HG03135 (cell line): ENCODE data around the gene SLC29A4.
"Not testable (repeated sequence)": the region's sequence is repeated elsewhere in the genome, so short reads cannot be mapped to it uniquely, and the experiment has no call there.

Experiments
- ATAC-seq: cut with Tn5 transposase; IDR thresholded peaks from one replicate; pipeline ENCODE4 v1.9.1; 2021; ENCODE audit warnings: mild to moderate bottlenecking, moderate library complexity; ENCODE audit not compliant: unreplicated experiment

Gene SLC29A4

GRCh38 chr7:5282543-5283316 lies at the start of gene SLC29A4:
Gene SLC29A4 (plus strand): TSS chr7:5282943. CDS start chr7:5287817, 4,874 bp downstream.
- no peak for ATAC-seq

- no peak for ATAC-seq
These were observed 47.6 kb upstream of the SLC29A4 start for GRCh38 chr7:5234852-5235831.

GRCh38 chr7:5237286-5237685 lies 45.5 kb upstream of the SLC29A4 start:
- no peak for ATAC-seq

GRCh38 chr7:5238500-5238899 lies 44.2 kb upstream of the SLC29A4 start:
- no peak for ATAC-seq

- ATAC-seq, result no peak
These were observed 39.5 kb upstream of the SLC29A4 start for GRCh38 chr7:5243261-5243660.

- no peak for ATAC-seq
These were observed 34.4 kb upstream of the SLC29A4 start for GRCh38 chr7:5248201-5248885.

GRCh38 chr7:5250787-5251186 lies 32.0 kb upstream of the SLC29A4 start:
- not testable (repeated sequence) for ATAC-seq

- not testable (repeated sequence) for ATAC-seq
These were observed 29.2 kb upstream of the SLC29A4 start for GRCh38 chr7:5253529-5253928.

GRCh38 chr7:5254371-5254770 lies 28.4 kb upstream of the SLC29A4 start:
- ATAC-seq, result not testable (repeated sequence)

- no peak for ATAC-seq
These were observed 26.9 kb upstream of the SLC29A4 start for GRCh38 chr7:5255832-5256231.

GRCh38 chr7:5260530-5261068 lies 22.1 kb upstream of the SLC29A4 start:
- not testable (repeated sequence) for ATAC-seq

- ATAC-seq, result not testable (repeated sequence)
These were observed 19.7 kb upstream of the SLC29A4 start for GRCh38 chr7:5263066-5263465.

- no peak for ATAC-seq
These were observed 17.2 kb upstream of the SLC29A4 start for GRCh38 chr7:5265320-5266190.

GRCh38 chr7:5266191-5267028 lies 16.3 kb upstream of the SLC29A4 start:
- no peak for ATAC-seq

GRCh38 chr7:5267829-5268228 lies 14.9 kb upstream of the SLC29A4 start:
- ATAC-seq, result not testable (repeated sequence)

- not testable (repeated sequence) for ATAC-seq
These were observed 12.6 kb upstream of the SLC29A4 start for GRCh38 chr7:5269992-5270657.

GRCh38 chr7:5270788-5271187 lies 12.0 kb upstream of the SLC29A4 start:
- no peak for ATAC-seq

GRCh38 chr7:5273831-5274405 lies 8.8 kb upstream of the SLC29A4 start:
- ATAC-seq, result not testable (repeated sequence)
